Measurements from ENCODE around the gene SRXN1.
"Not testable (repeated sequence)": the region's sequence is repeated elsewhere in the genome, so short reads cannot be mapped to it uniquely, and the experiment has no call there.

- not testable (repeated sequence) for TF ChIP-seq EZH2 (IDR thresholded peaks at IDR 0.05; ENCODE audit: insufficient read depth, poor library complexity, severe bottlenecking); EZH2phosphoT487 (IDR thresholded peaks at IDR 0.05; ENCODE audit: insufficient read depth, low read depth)
Measured at GRCh38 chr20:642013-642397, 11.0 kb downstream of the SRXN1 start.
